ENCODE data around the gene SCUBE1.

DNA sequence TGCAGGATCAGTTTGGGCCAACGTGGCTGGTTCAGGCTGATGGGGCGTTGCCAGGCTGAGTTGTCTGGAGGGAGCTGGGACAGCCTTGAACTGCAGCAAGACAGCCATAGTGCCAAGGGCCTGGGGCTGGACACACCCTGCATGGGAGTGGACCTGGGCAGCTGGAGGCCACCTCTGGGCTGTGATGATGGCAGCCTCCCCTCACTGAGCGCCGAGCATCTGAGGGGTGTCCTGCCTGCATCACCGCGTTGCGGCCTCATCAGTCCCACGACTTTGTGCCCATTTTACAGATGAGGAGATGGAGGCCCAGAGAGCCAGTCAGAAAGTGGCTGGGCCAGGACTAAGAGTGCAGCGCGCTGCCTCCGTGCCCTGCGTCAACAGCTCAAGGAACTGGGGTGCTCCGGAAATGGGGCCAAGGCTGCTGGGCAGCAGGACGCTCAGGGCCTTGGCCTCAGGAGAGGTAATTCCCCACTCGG, 192.4 kb downstream of the SCUBE1 start:
- TF ChIP-seq GATA2 (IDR thresholded peaks at IDR 0.05; ENCODE audit: low read depth, low read length) = no peak
- no peak for TF ChIP-seq GATA3 (IDR thresholded peaks at IDR 0.05; ENCODE audit: low read depth, low read length)
